Stomach (tissue), 4 donors: ENCODE data around the gene TMEM158.

ENCODE experiments used
- CTCF ChIP-seq, 7 experiments: fragments of 450-650 bp in 4 of 7; fragments of 200-600 bp in 3 of 7; sonication (generic) in 3 of 7; IDR thresholded peaks; one replicate each; pipeline ENCODE4 v1.5.1; 2016 to 2019; ENCODE audit warnings: antibody characterized with exemption in 7 of 7, control low read depth in 2 of 7, mild to moderate bottlenecking in 1 of 7
- POLR2A ChIP-seq, 4 donors: fragments of 450-650 bp; IDR thresholded peaks; one replicate each; pipeline ENCODE4 v1.6.1; 2016; ENCODE audit warnings: antibody characterized with exemption in 4 of 4, control low read depth in 2 of 4, mild to moderate bottlenecking in 1 of 4, moderate library complexity in 1 of 4

GRCh38 chr3:45185052-45185451 lies 41.0 kb downstream of the TMEM158 start:
- TF ChIP-seq POLR2A (IDR thresholded peaks at IDR 0.05) (no peak), CTCF (IDR thresholded peaks at IDR 0.05) (no peak)
